Activated CD4-positive, alpha-beta T cell treated with anti-CD3 and anti-CD28 coated beads for 36 hours (primary cell): ENCODE measurements around the gene ATF7. TPM values are rescaled to one million over a fixed set of nuclear protein-coding genes. Genes with fewer than 3 reads are reported as not detected.

Experiments
- ATAC-seq: fragments of 200-7000 bp; cut with Tn5 transposase; one replicate; pipeline ENCODE4 v1.10.0; 2021; ENCODE audit warnings: mild to moderate bottlenecking, moderate library complexity
- CTCF ChIA-PET: fragments of 350-600 bp; sonication (Branson Sonifier 250); formaldehyde crosslinking; loops from one replicate; lab custom pipeline; 2021; ENCODE audit warnings: antibody characterized with exemption; lab: Charles Lee
- POLR2A ChIA-PET: fragments of 350-600 bp; sonication (Branson Sonifier 250); formaldehyde crosslinking; loops from one replicate; lab custom pipeline; 2021; ENCODE audit warnings: antibody characterized with exemption, inconsistent platforms; lab: Charles Lee
- DNase-seq: peaks from one replicate; pipeline ENCODE4 v3.0.0-alpha.2; 2020
- H3K27ac Mint-ChIP-seq: one replicate; pipeline ENCODE4 v1.8.0; 2021; ENCODE audit warnings: mixed read lengths
- H3K27me3 Mint-ChIP-seq: one replicate; pipeline ENCODE4 v1.8.0; 2021; ENCODE audit warnings: mixed read lengths
- H3K36me3 Mint-ChIP-seq: one replicate; pipeline ENCODE4 v1.8.0; 2021; ENCODE audit warnings: low read depth, mixed read lengths
- H3K4me1 Mint-ChIP-seq: one replicate; pipeline ENCODE4 v1.8.0; 2021; ENCODE audit warnings: mixed read lengths
- H3K4me3 Mint-ChIP-seq: one replicate; pipeline ENCODE4 v1.8.0; 2021; ENCODE audit warnings: mild to moderate bottlenecking, moderate library complexity, mixed read lengths
- H3K9me3 Mint-ChIP-seq: one replicate; pipeline ENCODE4 v1.8.0; 2021; ENCODE audit warnings: low read depth, mixed read lengths
- intact Hi-C, 2 experiments: fragments of 100-400 bp; cut with DNase I in 1 of 2; cut with micrococcal nuclease in 1 of 2; formaldehyde crosslinking; loops; one replicate each; pipeline versions ENCODE4 v1.14.2 to v1.15.1; 2022 to 2024; cut with DNase I, micrococcal nuclease
- total RNA-seq, 2 experiments: library from RNA; stranded (reverse); gene quantifications; one replicate each; pipeline ENCODE4 v1.2.3, GENCODE V29; 2021

ATF7 gene
- total RNA-seq, 2 experiments from 2014 or later, result 23.0 to 28.1 TPM

- CTCF ChIA-PET, result interaction anchor here (0.6 to 2.2 kb wide), 5 partner anchors 13 to 908 kb away, joined by 3 to 6 read pairs (median 3); no protein-coding TSS in a partner anchor
- ATAC-seq (no peak), DNase-seq (no peak)
- no peaks in the 10 kb centered on the region for H3K9me3 Mint-ChIP-seq
- intact Hi-C loops, result no loop called here
- no peak overlapping the region for H3K4me3 Mint-ChIP-seq
- no peak overlapping the region for H3K27ac Mint-ChIP-seq
- POLR2A ChIA-PET, result no interaction called here
- H3K27me3 Mint-ChIP-seq, result no peaks in the 10 kb centered on the region
- no peaks in the 10 kb centered on the region for H3K36me3 Mint-ChIP-seq
- H3K4me1 Mint-ChIP-seq, result peaks cover 36% of the 10 kb centered on the region
Measured at GRCh38 chr12:53495903-53496751, 130.1 kb downstream of the ATF7 start.

GRCh38 chr12:53493610-53494391 lies 132.4 kb downstream of the ATF7 start:
- DNase-seq (no peak), ATAC-seq (peak; percentile 2)
- Mint-ChIP-seq H3K27me3 (no peaks in the 10 kb centered on the region), H3K4me1 (peaks cover 28% of the 10 kb centered on the region), H3K27ac (peak overlapping the region; percentile 88), H3K9me3 (no peaks in the 10 kb centered on the region), H3K4me3 (peak overlapping the region; percentile 80), H3K36me3 (no peaks in the 10 kb centered on the region)
- intact Hi-C loops, result loop anchor here in 1 of 2 experiments (1.0 to 2.0 kb wide), 4 partner anchors 8 to 133 kb away; partner anchors contain the start of genes ATF7, PCBP2, PRR13 and TARBP2
- ChIA-PET POLR2A (interaction anchor here (0.7 to 1.4 kb wide), 5 partner anchors 8 to 795 kb away, joined by 3 to 4 read pairs (median 3); partner anchors contain the start of gene TARBP2), CTCF (interaction anchor here (0.6 to 1.9 kb wide), 8 partner anchors 15 to 174 kb away, joined by 3 to 11 read pairs (median 4); partner anchors contain the start of gene AAAS)

GRCh38 chr12:53492830-53493609 lies 133.2 kb downstream of the ATF7 start:
- Mint-ChIP-seq H3K27ac (peak overlapping the region; percentile 88), H3K9me3 (no peaks in the 10 kb centered on the region), H3K4me1 (peaks cover 20% of the 10 kb centered on the region), H3K4me3 (peak overlapping the region; percentile 80), H3K27me3 (no peaks in the 10 kb centered on the region), H3K36me3 (no peaks in the 10 kb centered on the region)
- ATAC-seq, result peak; percentile 94
- peak; percentile 93 for DNase-seq
- POLR2A ChIA-PET, result interaction anchor here (0.7 to 2.6 kb wide), 6 partner anchors 8 to 795 kb away, joined by 3 to 10 read pairs (median 3); partner anchors contain the start of gene TARBP2
- intact Hi-C loops, result loop anchor here in 1 of 2 experiments (1.0 to 2.0 kb wide), 4 partner anchors 8 to 134 kb away; partner anchors contain the start of genes ATF7, PCBP2, PRR13 and TARBP2
- CTCF ChIA-PET, result interaction anchor here (0.6 to 1.9 kb wide), 8 partner anchors 15 to 226 kb away, joined by 3 to 11 read pairs (median 4); partner anchors contain the start of gene AAAS

GRCh38 chr12:53492188-53492587 lies 134.0 kb downstream of the ATF7 start:
- Mint-ChIP-seq H3K27me3 (no peaks in the 10 kb centered on the region), H3K27ac (peak overlapping the region; percentile 78), H3K4me1 (peaks cover 17% of the 10 kb centered on the region), H3K9me3 (no peaks in the 10 kb centered on the region), H3K4me3 (peak overlapping the region; percentile 80), H3K36me3 (no peaks in the 10 kb centered on the region)
- POLR2A ChIA-PET, result interaction anchor here (0.6 to 2.6 kb wide), 6 partner anchors 9 to 183 kb away, joined by 3 to 11 read pairs (median 5); partner anchors contain the start of genes ATP5MC2, SP1 and TARBP2
- ATAC-seq (no peak), DNase-seq (no peak)
- intact Hi-C loops, result loop anchor here in 1 of 2 experiments (2.0 kb wide), 2 partner anchors 39 to 135 kb away; partner anchors contain the start of genes ATF7 and PCBP2
- CTCF ChIA-PET, result interaction anchor here (0.6 to 1.3 kb wide), 6 partner anchors 17 to 225 kb away, joined by 3 to 5 read pairs (median 4); no protein-coding TSS in a partner anchor

GRCh38 chr12:53489242-53489864 lies 136.8 kb downstream of the ATF7 start:
- Mint-ChIP-seq H3K4me1 (peaks cover 17% of the 10 kb centered on the region), H3K9me3 (no peaks in the 10 kb centered on the region), H3K27ac (no peak overlapping the region), H3K4me3 (no peak overlapping the region), H3K27me3 (no peaks in the 10 kb centered on the region), H3K36me3 (peaks cover 12% of the 10 kb centered on the region)
- no peak for ATAC-seq
- DNase-seq, result no peak
- ChIA-PET POLR2A (interaction anchor here (1.1 to 2.0 kb wide), 3 partner anchors 11 to 48 kb away, joined by 4 to 5 read pairs (median 4); partner anchors contain the start of gene TARBP2), CTCF (interaction anchor here (0.6 to 1.9 kb wide), 4 partner anchors 8 to 130 kb away, joined by 3 to 11 read pairs (median 6); no protein-coding TSS in a partner anchor)
- intact Hi-C loops, result no loop called here

GRCh38 chr12:53486736-53487487 lies 139.3 kb downstream of the ATF7 start:
- no peak for ATAC-seq
- H3K27me3 Mint-ChIP-seq, result no peaks in the 10 kb centered on the region
- CTCF ChIA-PET, result no interaction called here
- H3K4me3 Mint-ChIP-seq, result no peak overlapping the region
- no peaks in the 10 kb centered on the region for H3K9me3 Mint-ChIP-seq
- POLR2A ChIA-PET, result no interaction called here
- no peak for DNase-seq
- peaks cover 28% of the 10 kb centered on the region for H3K36me3 Mint-ChIP-seq
- intact Hi-C loops, result no loop called here
- peak overlapping the region; percentile 33 for H3K27ac Mint-ChIP-seq
- H3K4me1 Mint-ChIP-seq, result no peaks in the 10 kb centered on the region

- ChIA-PET CTCF (no interaction called here), POLR2A (interaction anchor here (1.2 kb wide), 1 partner anchor 14 kb away, joined by 3 read pairs; no protein-coding TSS in a partner anchor)
- H3K36me3 Mint-ChIP-seq, result peaks cover 31% of the 10 kb centered on the region
- H3K4me1 Mint-ChIP-seq, result no peaks in the 10 kb centered on the region
- DNase-seq, result no peak
- intact Hi-C loops, result no loop called here
- H3K27ac Mint-ChIP-seq, result peak overlapping the region; percentile 33
- no peak for ATAC-seq
- H3K9me3 Mint-ChIP-seq, result no peaks in the 10 kb centered on the region
- no peaks in the 10 kb centered on the region for H3K27me3 Mint-ChIP-seq
- H3K4me3 Mint-ChIP-seq, result no peak overlapping the region
Measured at GRCh38 chr12:53485955-53486735, 140.0 kb downstream of the ATF7 start.

GRCh38 chr12:53484686-53485575 lies 141.3 kb downstream of the ATF7 start:
- Mint-ChIP-seq H3K27ac (no peak overlapping the region), H3K4me3 (no peak overlapping the region), H3K27me3 (no peaks in the 10 kb centered on the region), H3K9me3 (no peaks in the 10 kb centered on the region), H3K4me1 (no peaks in the 10 kb centered on the region), H3K36me3 (peaks cover 39% of the 10 kb centered on the region)
- DNase-seq (no peak), ATAC-seq (no peak)
- CTCF ChIA-PET, result interaction anchor here (0.5 to 1.0 kb wide), 3 partner anchors 9 to 80 kb away, joined by 3 read pairs; no protein-coding TSS in a partner anchor
- POLR2A ChIA-PET, result interaction anchor here (1.2 kb wide), 1 partner anchor 12 kb away, joined by 3 read pairs; no protein-coding TSS in a partner anchor
- intact Hi-C loops, result no loop called here
